ENCODE measurements around the gene PCDHGC3.

DNA sequence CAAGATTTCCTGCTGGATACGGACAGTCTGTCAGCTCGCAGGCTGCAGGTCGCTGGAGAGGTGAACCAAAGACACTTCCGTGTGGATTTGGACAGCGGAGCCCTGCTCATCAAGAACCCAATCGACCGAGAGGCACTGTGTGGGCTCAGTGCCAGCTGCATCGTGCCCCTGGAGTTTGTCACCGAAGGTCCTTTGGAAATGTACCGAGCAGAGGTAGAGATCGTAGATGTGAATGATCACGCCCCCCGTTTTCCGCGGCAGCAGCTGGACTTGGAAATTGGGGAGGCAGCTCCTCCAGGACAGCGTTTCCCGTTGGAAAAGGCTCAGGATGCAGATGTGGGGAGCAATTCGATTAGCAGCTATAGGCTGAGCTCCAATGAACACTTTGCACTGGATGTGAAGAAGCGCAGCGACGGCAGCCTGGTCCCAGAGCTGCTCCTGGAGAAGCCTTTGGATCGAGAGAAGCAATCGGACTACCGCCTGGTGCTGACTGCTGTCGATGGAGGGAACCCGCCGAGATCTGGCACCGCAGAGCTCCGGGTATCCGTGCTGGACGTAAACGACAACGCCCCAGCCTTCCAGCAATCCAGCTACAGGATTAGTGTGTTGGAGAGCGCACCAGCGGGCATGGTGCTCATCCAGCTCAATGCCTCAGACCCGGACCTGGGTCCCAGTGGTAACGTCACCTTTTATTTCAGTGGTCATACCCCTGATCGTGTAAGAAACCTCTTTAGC is 9.7 kb downstream of the PCDHGC3 start:
- TF ChIP-seq CEBPB (IDR thresholded peaks at IDR 0.05; ENCODE audit: low read depth, low read length): no peak
- TF ChIP-seq, protein P1, sequence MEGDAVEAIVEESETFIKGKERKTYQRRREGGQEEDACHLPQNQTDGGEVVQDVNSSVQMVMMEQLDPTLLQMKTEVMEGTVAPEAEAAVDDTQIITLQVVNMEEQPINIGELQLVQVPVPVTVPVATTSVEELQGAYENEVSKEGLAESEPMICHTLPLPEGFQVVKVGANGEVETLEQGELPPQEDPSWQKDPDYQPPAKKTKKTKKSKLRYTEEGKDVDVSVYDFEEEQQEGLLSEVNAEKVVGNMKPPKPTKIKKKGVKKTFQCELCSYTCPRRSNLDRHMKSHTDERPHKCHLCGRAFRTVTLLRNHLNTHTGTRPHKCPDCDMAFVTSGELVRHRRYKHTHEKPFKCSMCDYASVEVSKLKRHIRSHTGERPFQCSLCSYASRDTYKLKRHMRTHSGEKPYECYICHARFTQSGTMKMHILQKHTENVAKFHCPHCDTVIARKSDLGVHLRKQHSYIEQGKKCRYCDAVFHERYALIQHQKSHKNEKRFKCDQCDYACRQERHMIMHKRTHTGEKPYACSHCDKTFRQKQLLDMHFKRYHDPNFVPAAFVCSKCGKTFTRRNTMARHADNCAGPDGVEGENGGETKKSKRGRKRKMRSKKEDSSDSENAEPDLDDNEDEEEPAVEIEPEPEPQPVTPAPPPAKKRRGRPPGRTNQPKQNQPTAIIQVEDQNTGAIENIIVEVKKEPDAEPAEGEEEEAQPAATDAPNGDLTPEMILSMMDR (conservative IDR thresholded peaks at IDR 0.05; ENCODE audit: low read depth, low read length): no peak
- no peak for TF ChIP-seq POLR2A (IDR thresholded peaks at IDR 0.05; ENCODE audit: low read depth, low read length)
- TF ChIP-seq RFX5 (IDR thresholded peaks at IDR 0.05; ENCODE audit: low read depth, low read length): no peak
- TF ChIP-seq FOS (IDR thresholded peaks at IDR 0.05; ENCODE audit: low read depth, low read length): no peak
- TF ChIP-seq RAD21 (IDR thresholded peaks at IDR 0.05; ENCODE audit: low read length): no peak
- TF ChIP-seq CHD1 (IDR thresholded peaks at IDR 0.05; ENCODE audit: low read depth, low read length): no peak
- TF ChIP-seq, protein P2, sequence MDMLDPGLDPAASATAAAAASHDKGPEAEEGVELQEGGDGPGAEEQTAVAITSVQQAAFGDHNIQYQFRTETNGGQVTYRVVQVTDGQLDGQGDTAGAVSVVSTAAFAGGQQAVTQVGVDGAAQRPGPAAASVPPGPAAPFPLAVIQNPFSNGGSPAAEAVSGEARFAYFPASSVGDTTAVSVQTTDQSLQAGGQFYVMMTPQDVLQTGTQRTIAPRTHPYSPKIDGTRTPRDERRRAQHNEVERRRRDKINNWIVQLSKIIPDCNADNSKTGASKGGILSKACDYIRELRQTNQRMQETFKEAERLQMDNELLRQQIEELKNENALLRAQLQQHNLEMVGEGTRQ (IDR thresholded peaks at IDR 0.05; ENCODE audit: low read depth, low read length): no peak
- TF ChIP-seq RCOR1 (IDR thresholded peaks at IDR 0.05; ENCODE audit: insufficient replicate concordance, low read length): no peak
- TF ChIP-seq MXI1 (IDR thresholded peaks at IDR 0.05; ENCODE audit: borderline replicate concordance, low read depth, low read length): no peak
- TF ChIP-seq MAFK (IDR thresholded peaks at IDR 0.05; ENCODE audit: low read depth, low read length): no peak

Data from IMR-90 (cell line).